ENCODE results near the gene FGFR4.

GRCh38 chr5:177087398-177088005, 787 bp downstream of the FGFR4 start:
- no peak for TF ChIP-seq EZH2 (IDR thresholded peaks at IDR 0.05; ENCODE audit: borderline replicate concordance, insufficient read depth, low read depth, low read length, poor library complexity, severe bottlenecking)
- TF ChIP-seq, protein P1, sequence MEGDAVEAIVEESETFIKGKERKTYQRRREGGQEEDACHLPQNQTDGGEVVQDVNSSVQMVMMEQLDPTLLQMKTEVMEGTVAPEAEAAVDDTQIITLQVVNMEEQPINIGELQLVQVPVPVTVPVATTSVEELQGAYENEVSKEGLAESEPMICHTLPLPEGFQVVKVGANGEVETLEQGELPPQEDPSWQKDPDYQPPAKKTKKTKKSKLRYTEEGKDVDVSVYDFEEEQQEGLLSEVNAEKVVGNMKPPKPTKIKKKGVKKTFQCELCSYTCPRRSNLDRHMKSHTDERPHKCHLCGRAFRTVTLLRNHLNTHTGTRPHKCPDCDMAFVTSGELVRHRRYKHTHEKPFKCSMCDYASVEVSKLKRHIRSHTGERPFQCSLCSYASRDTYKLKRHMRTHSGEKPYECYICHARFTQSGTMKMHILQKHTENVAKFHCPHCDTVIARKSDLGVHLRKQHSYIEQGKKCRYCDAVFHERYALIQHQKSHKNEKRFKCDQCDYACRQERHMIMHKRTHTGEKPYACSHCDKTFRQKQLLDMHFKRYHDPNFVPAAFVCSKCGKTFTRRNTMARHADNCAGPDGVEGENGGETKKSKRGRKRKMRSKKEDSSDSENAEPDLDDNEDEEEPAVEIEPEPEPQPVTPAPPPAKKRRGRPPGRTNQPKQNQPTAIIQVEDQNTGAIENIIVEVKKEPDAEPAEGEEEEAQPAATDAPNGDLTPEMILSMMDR (IDR thresholded peaks at IDR 0.05) = no peak

All from B cell (primary cell).